ENCODE results near the gene ACTMAP. TPM values are rescaled to one million over a fixed set of nuclear protein-coding genes. Genes with fewer than 3 reads are reported as not detected.
A peak's percentile ranks its signal among the peaks of the same experiment; 100 is the strongest.

Gene ACTMAP
- total RNA-seq, 1 experiment from 2014 or later: 27.7 TPM

DNA sequence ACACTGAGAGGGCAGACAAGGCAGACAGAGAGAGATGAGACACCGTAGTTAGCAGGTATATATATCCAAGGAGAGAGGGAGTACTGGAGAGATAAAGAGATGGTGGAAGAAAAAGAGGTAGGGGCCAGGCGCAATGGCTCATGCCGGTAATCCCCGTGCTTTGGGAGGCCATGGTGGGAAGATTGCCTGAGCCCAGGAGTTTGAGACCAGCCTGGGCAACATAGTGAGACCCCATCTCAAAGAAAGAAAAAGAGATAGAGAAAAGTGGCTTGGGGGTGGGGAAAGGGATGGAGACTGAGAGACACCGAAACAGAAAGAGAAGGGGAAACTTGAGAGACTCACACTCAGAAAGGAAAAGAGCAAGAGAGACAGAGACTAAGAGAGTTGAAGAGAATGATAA, 30.3 kb upstream of the ACTMAP start:
- Histone ChIP-seq H3K23ac (ENCODE audit: insufficient read length, low read depth, low read length) (no peak overlapping the region), H3K79me2 (ENCODE audit: insufficient read depth, low read length) (no peaks in the 10 kb centered on the region), H3K18ac (ENCODE audit: insufficient read length, low read depth, low read length) (no peak overlapping the region), H4K91ac (ENCODE audit: insufficient read length, low read depth, low read length) (no peak overlapping the region), H4K5ac (ENCODE audit: insufficient read length, low read depth, low read length) (no peak overlapping the region), H2AK5ac (ENCODE audit: insufficient read length, low read length) (no peak overlapping the region), H3K14ac (ENCODE audit: insufficient read depth, low read length) (no peak overlapping the region), H3K4ac (ENCODE audit: low read depth, low read length) (no peak overlapping the region), H4K20me1 (ENCODE audit: control insufficient read depth, insufficient read depth, insufficient read length) (no peaks in the 10 kb centered on the region), H2BK20ac (ENCODE audit: low read depth, low read length, poor library complexity, severe bottlenecking) (no peak overlapping the region), H3K4me2 (ENCODE audit: insufficient read depth, insufficient read length, low read length) (no peak overlapping the region), H4K8ac (replicated peaks; ENCODE audit: insufficient read length, low read depth, low read length) (no peak overlapping the region), H3T11ph (ENCODE audit: low read length) (no peak overlapping the region), H2BK15ac (ENCODE audit: low read depth, low read length) (no peak overlapping the region), H3K27me3 (ENCODE audit: insufficient read depth, low read length) (no peaks in the 10 kb centered on the region), H3K79me1 (ENCODE audit: insufficient read depth, low read depth, low read length, poor library complexity, severe bottlenecking) (no peaks in the 10 kb centered on the region), H2BK12ac (ENCODE audit: insufficient read length, low read depth, low read length) (no peak overlapping the region), H3K9me3 (ENCODE audit: control insufficient read depth, low read depth, low read length) (no peaks in the 10 kb centered on the region), H2AFZ (ENCODE audit: low read length) (no peak overlapping the region), H3K4me1 (ENCODE audit: insufficient read depth, low read length) (0 out of 2 replicates have a peak, but pooled peaks cover 2% of the 10 kb centered on the region), H2BK5ac (ENCODE audit: insufficient read length, low read length) (no peak overlapping the region), H3K9ac (ENCODE audit: extremely low read depth, insufficient read length, low read length) (no peak overlapping the region), H2BK120ac (ENCODE audit: low read depth, low read length, poor library complexity, severe bottlenecking) (no peak overlapping the region), H3K27ac (ENCODE audit: insufficient read length, low read depth, low read length) (no peak overlapping the region), H3K56ac (ENCODE audit: insufficient read length, low read depth, low read length) (no peak overlapping the region), H3K23me2 (ENCODE audit: insufficient read length, low read depth, low read length, poor library complexity, severe bottlenecking) (peaks cover 4% of the 10 kb centered on the region)
- Mint-ChIP-seq H3K27me3 (ENCODE audit: low read depth) (no peaks in the 10 kb centered on the region), H3K36me3 (ENCODE audit: insufficient read depth in 1 of 3, low read depth in 3 of 3) (peaks cover 2 to 9% (median 6%) of the 10 kb centered on the region in 3 experiments; a peak in 5 of 7 replicates), H3K27ac (peak overlapping the region in 1 of 3 experiments; percentile 2; a peak in 2 of 7 replicates), H3K4me1 (peaks cover 20 to 28% of the 10 kb centered on the region in 2 experiments), H3K4me3 (0 out of 5 replicates have a peak overlapping the region, but pooled peaks of 1 of the 2 experiments have one; percentile 6), H3K9me3 (no peaks in the 10 kb centered on the region; a peak in 1 of 5 replicates)
- no CpG with 5 or more reads among the region's 5 CpGs for WGBS (ENCODE audit: extremely low coverage, insufficient read length, low lambda C conversion rate)
- DNase-seq: no peak
- TF ChIP-seq, protein P1, sequence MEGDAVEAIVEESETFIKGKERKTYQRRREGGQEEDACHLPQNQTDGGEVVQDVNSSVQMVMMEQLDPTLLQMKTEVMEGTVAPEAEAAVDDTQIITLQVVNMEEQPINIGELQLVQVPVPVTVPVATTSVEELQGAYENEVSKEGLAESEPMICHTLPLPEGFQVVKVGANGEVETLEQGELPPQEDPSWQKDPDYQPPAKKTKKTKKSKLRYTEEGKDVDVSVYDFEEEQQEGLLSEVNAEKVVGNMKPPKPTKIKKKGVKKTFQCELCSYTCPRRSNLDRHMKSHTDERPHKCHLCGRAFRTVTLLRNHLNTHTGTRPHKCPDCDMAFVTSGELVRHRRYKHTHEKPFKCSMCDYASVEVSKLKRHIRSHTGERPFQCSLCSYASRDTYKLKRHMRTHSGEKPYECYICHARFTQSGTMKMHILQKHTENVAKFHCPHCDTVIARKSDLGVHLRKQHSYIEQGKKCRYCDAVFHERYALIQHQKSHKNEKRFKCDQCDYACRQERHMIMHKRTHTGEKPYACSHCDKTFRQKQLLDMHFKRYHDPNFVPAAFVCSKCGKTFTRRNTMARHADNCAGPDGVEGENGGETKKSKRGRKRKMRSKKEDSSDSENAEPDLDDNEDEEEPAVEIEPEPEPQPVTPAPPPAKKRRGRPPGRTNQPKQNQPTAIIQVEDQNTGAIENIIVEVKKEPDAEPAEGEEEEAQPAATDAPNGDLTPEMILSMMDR (conservative IDR thresholded peaks at IDR 0.05): no peak

Data from H9 (cell line).